NCI-H774 (cell line): Measurements from ENCODE around the gene TNIP1.

Source experiments
- DNase-seq: peaks from one replicate; lab custom pipeline; 2025; lab: John Stamatoyannopoulos, UW

Gene TNIP1

DNA sequence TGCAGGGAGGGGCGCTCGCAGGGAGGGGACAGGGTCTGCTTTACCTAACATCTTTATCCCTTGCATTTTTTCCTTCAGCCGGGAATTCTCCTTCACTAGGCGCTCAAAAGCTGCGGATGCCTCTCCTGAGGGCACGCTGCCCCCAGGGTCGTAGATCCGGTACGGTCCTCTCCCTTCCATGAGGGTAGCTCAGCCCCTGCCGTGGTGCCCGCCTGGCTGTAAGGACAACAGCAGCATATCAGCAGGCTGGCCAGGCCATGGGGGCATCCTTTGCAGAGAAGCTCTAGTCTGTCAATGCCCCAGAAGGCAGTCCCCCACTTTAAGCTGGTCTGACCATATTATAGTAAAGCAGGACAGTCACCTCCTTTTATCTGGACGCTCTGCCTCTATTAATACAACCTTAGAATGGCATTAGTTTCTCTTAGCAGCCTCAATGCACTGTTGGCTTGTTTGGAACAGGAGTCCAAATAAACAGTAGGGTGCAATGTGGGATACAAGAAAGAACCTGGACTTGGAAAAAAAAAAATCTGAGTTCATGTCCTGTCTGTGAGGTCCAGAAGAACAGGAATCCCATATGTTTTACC is 15.8 kb downstream of the TNIP1 start:
- no peak for DNase-seq

DNA sequence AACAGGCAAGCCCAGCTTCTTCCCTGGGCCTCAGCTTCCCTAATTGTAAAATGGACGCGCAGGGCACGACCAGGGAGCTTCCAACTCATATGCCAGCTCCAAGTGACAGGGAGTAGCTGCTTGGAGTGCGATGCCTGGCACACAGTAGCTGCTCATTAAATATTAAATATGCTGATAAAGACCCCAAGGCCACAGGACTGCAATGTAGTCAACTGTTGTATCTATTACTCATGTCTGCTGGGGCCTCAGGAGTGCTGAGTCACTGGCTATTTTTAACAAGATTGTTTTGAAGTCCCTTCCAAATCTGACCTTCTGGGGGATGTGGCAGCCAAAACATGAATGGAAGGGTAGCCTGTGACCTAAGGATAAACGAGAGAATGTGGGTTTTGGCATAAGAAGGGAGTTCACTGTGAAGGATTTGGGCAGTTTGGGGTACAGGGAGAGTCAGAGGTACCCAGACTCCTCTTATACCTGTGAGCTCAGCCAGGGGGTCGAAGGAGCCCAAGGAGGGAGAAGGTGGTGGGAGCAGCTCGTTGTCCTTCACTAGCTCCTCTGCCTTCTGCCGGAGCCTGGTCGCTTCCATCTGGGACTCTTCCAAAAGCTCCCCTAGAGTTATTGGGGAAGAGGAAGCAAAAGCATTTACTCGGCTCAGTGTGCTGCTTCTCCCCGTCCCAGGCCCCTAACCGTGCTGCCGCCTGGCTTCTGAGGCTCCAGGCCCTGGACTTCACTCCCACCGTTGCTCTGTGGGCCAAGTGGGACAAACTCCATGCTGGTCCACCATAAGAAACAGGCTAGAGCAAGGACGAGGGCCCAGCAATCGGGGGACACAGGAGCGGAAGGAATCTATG is 17.5 kb downstream of the TNIP1 start:
- no peak for DNase-seq

GRCh38 chr5:151062405-151063141 is 18.3 kb downstream of the TNIP1 start:
- no peak for DNase-seq

DNA sequence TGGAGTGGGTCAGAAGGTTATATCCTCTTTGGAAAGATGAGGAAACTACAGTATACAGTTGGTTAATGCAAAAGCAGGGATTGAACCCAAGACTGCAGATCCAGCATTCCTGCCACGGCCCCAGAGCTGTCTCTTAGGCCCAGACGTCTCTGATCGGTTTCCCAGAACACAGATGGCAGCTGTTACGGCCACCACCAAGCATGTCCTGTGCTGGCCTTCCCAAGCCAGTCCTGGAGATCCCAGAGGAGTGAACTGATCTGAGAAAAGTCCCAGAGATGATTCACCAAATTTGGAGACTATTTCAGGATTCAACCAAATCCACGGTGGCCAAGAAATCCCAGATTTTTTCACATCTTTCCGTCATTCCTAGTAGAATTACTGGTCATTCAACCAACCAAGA is 20.1 kb downstream of the TNIP1 start:
- no peak for DNase-seq

DNA sequence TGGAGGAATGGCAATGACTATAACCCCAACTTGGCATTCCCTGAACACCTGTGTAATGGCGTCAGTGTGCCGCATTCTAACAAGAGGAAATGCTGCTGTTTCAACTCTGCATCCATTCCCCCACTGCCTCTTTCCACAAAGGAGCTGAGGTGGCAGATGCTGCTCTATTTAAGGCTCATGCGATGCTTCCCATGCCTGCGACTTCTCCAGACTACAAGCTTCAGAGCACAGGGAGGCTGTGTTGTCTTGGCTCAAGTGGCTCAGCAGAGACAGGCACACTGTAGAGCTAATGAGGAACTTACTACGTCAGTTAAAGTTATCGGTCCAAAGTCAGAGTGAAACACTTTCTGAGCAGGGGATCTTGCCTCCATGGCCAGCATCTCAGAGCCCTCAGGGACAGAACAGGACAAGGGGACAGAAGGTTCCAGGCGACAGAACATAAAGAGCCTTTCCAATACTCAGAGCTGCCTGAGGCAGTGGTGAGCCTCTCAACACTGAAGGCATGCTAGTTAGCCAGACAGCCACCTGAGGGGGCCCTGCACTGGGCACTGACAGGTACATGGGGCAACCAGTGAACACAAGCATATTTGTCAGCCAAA is 21.8 kb downstream of the TNIP1 start:
- DNase-seq: no peak

GRCh38 chr5:151058301-151058700 is 22.5 kb downstream of the TNIP1 start:
- DNase-seq: no peak

DNA sequence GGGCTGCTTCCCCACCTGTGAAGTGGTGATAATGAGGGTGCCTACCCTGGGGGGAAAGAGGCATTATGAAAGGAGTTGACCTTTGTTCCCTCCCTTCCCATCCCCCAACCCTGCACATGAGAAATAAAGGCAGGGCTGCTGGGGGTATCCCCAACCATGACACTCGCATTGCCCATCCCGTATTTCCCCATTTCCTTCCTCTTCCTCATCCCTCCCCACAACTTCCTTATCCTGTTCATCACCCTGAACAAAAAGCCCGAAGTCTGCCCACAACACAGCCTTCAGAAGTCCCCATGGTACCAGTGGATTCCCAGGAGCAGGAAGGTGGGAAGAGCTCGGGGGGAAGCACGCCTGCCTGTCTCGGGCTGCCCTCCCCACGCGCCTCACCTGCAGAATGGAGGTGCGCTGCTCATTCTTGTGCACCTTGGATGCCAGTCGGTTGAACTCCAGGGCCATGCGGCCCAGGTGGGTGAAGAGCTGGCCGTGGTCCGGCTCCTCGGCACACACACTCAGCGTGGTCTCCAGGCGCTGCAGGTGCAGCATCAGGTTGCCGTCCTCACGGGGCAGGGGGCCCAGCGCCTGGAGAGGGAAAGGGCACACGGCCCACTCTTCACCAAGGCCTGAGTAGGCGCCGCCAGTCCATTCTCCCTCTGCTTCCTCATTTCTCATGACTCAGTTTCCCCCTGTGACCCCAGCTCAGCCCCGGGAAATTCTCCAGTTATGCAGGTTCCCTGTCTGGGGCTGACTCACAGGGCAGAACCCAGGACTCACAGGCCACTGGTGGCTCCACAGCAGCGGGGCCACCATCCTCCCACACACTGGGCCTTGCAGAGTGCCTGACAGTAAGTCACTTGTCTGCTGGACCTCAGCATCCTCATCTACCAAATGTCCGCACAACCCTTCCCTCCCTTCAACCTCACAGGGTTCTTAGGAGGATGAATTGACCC is 24.2 kb downstream of the TNIP1 start:
- DNase-seq: no peak

- no peak for DNase-seq
These were observed 25.5 kb downstream of the TNIP1 start for GRCh38 chr5:151055336-151055735.

DNA sequence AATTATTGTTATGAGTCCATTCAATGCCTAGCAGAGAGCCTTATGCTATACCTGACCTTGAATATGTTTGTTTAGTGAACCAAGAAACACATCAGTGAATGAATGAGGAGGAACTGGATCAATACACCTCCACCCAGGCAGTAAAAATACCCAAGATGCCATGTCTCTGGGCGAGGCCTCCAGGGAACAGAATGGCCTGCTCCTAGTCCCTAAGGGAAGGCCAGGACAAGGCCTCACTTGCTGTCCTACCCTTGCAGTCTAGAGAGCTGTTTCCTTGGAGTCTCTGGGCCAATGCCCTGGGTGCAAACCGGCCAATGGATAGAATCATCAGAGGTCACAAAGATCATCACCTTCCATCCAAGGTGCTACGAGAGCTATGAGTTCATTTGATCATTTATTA is 26.1 kb downstream of the TNIP1 start:
- no peak for DNase-seq

DNA sequence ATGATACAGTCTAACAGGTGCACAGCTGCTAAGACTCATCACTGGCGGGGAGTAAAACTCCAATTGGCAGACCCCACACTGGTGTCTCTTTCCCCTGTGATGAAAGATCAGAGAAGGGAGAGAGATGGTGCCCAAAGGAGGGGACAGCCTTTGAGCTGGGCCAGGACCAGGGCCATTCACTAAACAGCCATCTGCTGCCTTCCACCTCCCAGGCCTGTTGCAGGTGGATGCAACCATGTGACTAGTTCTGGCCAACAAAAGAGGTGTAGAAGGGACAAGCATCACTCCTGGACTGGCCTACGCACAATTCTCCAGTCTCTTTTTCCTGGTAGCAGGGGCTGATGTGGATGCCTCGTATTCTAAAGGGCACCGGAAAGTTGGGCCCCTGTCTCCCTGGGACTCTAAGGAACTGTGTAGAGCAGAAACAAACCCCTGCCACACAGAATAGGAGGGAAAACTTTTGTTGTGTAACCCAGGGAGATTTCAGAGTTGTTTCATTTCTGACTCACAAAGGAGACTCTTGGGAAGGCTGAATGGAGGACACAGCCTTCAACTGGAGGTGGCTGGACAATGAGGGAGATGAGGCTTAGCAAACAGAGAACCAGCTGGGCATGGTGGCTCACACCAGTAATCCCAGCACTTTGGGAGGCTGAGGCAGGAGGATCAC is 26.9 kb downstream of the TNIP1 start:
- no peak for DNase-seq

DNA sequence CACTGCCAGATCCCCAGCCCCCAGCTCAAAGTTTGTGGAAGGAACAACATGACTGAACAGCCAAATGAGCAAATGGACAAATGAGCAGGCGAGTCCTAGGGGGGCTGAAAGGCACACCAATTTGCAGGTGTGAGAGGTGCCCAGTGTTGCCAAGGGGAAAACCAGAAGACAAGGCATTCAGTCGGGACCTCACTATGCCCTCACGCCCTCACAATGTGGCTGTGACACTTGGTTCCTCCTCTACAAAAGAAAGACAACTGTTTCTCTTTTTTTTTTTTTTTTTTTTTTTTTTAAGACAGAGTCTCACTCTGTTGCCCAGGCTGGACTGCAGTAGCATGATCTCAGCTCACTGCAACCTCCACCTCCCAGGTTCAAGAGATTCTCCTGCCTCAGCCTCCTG is 28.0 kb downstream of the TNIP1 start:
- no peak for DNase-seq

GRCh38 chr5:151051931-151052608 is 28.8 kb downstream of the TNIP1 start:
- DNase-seq: no peak

GRCh38 chr5:151051066-151051930 is 29.5 kb downstream of the TNIP1 start:
- DNase-seq: no peak

DNA sequence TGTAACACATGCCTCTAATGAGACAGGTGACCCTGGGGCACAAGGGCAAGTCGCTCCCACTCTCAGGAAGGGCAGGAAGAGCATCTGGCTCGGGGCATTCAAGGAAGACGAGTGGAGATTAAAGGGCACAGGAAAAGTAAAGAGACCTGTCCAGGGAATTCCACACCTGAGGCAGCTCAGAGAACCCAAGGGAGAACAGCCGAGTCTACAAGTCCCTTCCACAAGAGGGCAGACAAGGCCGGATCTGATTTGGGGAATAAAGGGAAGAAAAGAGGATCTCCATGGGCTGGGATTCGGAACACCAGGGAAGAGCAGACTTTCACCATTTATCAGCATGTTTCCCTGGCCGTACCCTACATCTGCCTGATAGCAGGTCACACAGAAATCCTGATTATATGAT is 32.3 kb downstream of the TNIP1 start:
- no peak for DNase-seq

- no peak for DNase-seq
These were observed 32.9 kb downstream of the TNIP1 start for GRCh38 chr5:151047814-151048425.

DNA sequence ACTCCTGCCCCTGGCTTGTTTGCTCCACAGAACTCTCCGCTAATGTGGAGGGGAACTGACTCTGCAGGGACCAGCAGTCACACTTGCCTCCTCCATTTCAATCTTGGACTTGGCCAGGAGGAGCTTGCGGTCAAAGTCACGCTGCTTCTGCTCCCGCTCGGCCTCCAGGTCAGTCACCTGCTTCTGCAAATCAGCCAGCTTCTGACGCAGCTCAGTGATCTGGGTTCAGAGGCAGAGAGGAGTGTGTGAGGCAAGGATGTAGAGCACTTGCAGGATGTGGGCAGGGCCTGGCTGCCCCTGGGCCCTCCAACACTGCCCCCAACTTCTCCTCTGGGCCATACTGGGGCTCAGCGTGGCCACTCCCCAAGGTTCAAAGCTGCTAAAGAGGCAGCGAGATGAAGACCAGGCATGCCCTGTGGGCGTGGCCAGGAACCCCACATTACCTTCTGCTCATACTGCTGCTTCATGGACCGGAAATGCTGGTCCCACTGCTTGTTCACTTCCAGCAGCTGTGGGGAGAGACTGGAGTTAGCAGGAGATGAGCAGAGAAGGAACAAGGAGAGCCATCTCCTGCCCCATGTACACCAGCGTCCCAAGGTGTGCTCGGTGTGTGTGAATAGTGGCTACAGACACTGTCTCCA is 38.3 kb downstream of the TNIP1 start:
- DNase-seq: no peak

DNA sequence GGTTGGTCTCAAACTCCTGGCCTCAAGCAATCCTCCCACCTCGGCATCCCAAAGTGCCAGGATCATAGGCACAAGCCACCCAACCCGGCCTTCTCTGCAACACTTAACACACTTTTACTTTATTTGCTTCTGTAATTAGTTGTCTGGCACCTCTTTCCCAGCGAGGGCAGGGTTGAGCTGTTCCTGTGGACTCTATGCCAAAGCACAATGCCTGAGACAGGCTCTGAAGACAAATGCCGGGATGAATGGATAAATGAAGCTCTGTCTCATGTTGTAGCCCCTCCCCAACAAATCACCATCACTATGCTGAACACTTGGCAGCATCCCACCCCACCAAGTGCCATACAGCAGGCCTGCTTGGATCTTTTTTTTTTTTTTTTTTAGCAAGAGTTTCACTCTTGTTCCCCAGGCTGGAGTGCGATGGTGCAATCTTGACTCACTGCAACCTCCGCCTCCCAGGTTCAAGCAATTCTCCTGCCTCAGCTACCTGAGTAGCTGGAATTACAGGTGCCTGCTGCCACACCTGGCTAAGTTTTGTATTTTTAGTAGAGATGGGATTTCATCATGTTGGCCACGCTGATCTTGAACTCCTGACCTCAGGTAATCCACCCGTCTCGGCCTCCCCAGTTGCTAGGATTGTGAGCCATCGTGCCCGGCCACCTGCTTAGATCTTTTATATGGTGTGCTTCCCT is 39.1 kb downstream of the TNIP1 start:
- DNase-seq: no peak

DNA sequence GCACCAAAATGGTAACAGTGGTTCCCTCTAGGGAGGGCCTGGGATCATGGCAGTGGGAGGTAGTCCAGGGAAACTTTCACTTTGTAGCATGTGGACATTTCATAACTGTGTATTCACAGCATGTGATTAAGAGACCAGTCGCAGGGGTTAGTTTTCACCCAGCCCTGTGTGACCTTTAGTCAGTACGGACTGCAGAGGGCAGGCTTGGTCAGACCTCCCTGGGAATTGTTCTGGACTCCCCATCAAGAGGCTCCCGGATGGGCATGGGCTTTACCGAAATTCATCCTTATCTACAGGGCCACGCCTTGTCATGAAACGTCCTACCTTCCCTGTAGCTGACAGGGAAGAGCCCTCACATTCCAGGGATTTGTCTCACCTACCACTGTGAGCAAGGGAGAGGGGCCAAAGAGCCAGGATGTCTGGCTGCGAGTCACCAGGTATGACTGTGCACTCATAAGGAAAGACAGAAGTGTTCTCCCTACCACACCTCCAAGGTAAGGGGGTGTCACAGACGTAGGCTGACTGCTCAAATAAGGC is 40.6 kb downstream of the TNIP1 start:
- no peak for DNase-seq
